ENCODE measurements around the gene SLAMF6.
"Not testable (repeated sequence)": the region's sequence is repeated elsewhere in the genome, so short reads cannot be mapped to it uniquely, and the experiment has no call there.

SLAMF6 gene

GRCh38 chr1:160520582-160520981 lies 2.5 kb downstream of the SLAMF6 start:
- H2AFZ ChIP-seq (ENCODE audit: low read depth, low read length, severe bottlenecking), result no peak overlapping the region
- peak overlapping the region; percentile 88 for H3K4me2 ChIP-seq (ENCODE audit: low read depth, low read length, poor library complexity, severe bottlenecking)

GRCh38 chr1:160519642-160520435 lies 3.2 kb downstream of the SLAMF6 start:
- Histone ChIP-seq H4K20me1 (ENCODE audit: low read depth, low read length) (no peaks in the 10 kb centered on the region), H3K4me2 (ENCODE audit: low read depth, low read length, poor library complexity, severe bottlenecking) (peak overlapping the region; percentile 88), H3F3A (ENCODE audit: insufficient read depth) (peaks cover 46% of the 10 kb centered on the region), H2AFZ (ENCODE audit: low read depth, low read length, severe bottlenecking) (no peak overlapping the region), H3K27me3 (ENCODE audit: low read length) (no peaks in the 10 kb centered on the region), H3K27ac (ENCODE audit: low read depth, low read length) (peak overlapping the region; percentile 88), H3K9me3 (ENCODE audit: insufficient read depth, low read length) (no peaks in the 10 kb centered on the region), H3K79me2 (ENCODE audit: insufficient read depth, low read length) (peaks cover 50% of the 10 kb centered on the region), H3K4me3 (ENCODE audit: insufficient read depth, low read length, poor library complexity, severe bottlenecking) (peak overlapping the region; percentile 50), H3K36me3 (ENCODE audit: low read length) (peaks cover 7% of the 10 kb centered on the region; the same call in 1 of the 2 replicates), H3K9ac (ENCODE audit: low read length) (peak overlapping the region; percentile 57), H3K9me2 (replicated peaks; ENCODE audit: insufficient read depth, low read length) (no peaks in the 10 kb centered on the region)
- TF ChIP-seq, protein P1, sequence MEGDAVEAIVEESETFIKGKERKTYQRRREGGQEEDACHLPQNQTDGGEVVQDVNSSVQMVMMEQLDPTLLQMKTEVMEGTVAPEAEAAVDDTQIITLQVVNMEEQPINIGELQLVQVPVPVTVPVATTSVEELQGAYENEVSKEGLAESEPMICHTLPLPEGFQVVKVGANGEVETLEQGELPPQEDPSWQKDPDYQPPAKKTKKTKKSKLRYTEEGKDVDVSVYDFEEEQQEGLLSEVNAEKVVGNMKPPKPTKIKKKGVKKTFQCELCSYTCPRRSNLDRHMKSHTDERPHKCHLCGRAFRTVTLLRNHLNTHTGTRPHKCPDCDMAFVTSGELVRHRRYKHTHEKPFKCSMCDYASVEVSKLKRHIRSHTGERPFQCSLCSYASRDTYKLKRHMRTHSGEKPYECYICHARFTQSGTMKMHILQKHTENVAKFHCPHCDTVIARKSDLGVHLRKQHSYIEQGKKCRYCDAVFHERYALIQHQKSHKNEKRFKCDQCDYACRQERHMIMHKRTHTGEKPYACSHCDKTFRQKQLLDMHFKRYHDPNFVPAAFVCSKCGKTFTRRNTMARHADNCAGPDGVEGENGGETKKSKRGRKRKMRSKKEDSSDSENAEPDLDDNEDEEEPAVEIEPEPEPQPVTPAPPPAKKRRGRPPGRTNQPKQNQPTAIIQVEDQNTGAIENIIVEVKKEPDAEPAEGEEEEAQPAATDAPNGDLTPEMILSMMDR (IDR thresholded peaks at IDR 0.05; ENCODE audit: insufficient read depth, low read length, poor library complexity, severe bottlenecking), result no peak
- no peak for TF ChIP-seq EZH2phosphoT487 (conservative IDR thresholded peaks at IDR 0.05; ENCODE audit: low read length)

More at GRCh38 chr1:160520582-160520981, 2.5 kb downstream of the SLAMF6 start:
- peaks cover 7% of the 10 kb centered on the region; the same call in 1 of the 2 replicates for H3K36me3 ChIP-seq (ENCODE audit: low read length)
- H3K9ac ChIP-seq (ENCODE audit: low read length), result peak overlapping the region; percentile 57
- H4K20me1 ChIP-seq (ENCODE audit: low read depth, low read length), result no peaks in the 10 kb centered on the region
- H3K4me3 ChIP-seq (ENCODE audit: insufficient read depth, low read length, poor library complexity, severe bottlenecking), result peak overlapping the region; percentile 50
- H3K79me2 ChIP-seq (ENCODE audit: insufficient read depth, low read length), result peaks cover 42% of the 10 kb centered on the region
- H3K9me3 ChIP-seq (ENCODE audit: insufficient read depth, low read length), result no peaks in the 10 kb centered on the region
- TF ChIP-seq EZH2phosphoT487 (conservative IDR thresholded peaks at IDR 0.05; ENCODE audit: low read length), result no peak
- TF ChIP-seq, protein P1 (IDR thresholded peaks at IDR 0.05; ENCODE audit: insufficient read depth, low read length, poor library complexity, severe bottlenecking), result no peak
- H3K9me2 ChIP-seq (replicated peaks; ENCODE audit: insufficient read depth, low read length), result no peaks in the 10 kb centered on the region
- H3K27me3 ChIP-seq (ENCODE audit: low read length), result no peaks in the 10 kb centered on the region
- H3K27ac ChIP-seq (ENCODE audit: low read depth, low read length), result peak overlapping the region; percentile 88
- peaks cover 46% of the 10 kb centered on the region for H3F3A ChIP-seq (ENCODE audit: insufficient read depth)

- H2AFZ ChIP-seq (ENCODE audit: low read depth, low read length, severe bottlenecking); H3K9ac ChIP-seq (ENCODE audit: low read length); H3K4me3 ChIP-seq (ENCODE audit: insufficient read depth, low read length, poor library complexity, severe bottlenecking); H3K27me3 ChIP-seq (ENCODE audit: low read length); H3K27ac ChIP-seq (ENCODE audit: low read depth, low read length); H3K4me2 ChIP-seq (ENCODE audit: low read depth, low read length, poor library complexity, severe bottlenecking); H3K36me3 ChIP-seq (ENCODE audit: low read length); H3K9me3 ChIP-seq (ENCODE audit: insufficient read depth, low read length); H4K20me1 ChIP-seq (ENCODE audit: low read depth, low read length); H3K9me2 ChIP-seq (replicated peaks; ENCODE audit: insufficient read depth, low read length): not testable (repeated sequence)
- Histone ChIP-seq H3F3A (ENCODE audit: insufficient read depth) (peaks cover 38% of the 10 kb centered on the region), H3K79me2 (ENCODE audit: insufficient read depth, low read length) (peaks cover 68% of the 10 kb centered on the region)
Measured at GRCh38 chr1:160517519-160517918, 5.5 kb downstream of the SLAMF6 start.

- Histone ChIP-seq H3K79me2 (ENCODE audit: insufficient read depth, low read length) (peaks cover 75% of the 10 kb centered on the region), H3K36me3 (ENCODE audit: low read length) (peaks cover 16% of the 10 kb centered on the region), H3F3A (ENCODE audit: insufficient read depth) (peaks cover 21% of the 10 kb centered on the region)
- not testable (repeated sequence) for H2AFZ ChIP-seq (ENCODE audit: low read depth, low read length, severe bottlenecking); H3K9me3 ChIP-seq (ENCODE audit: insufficient read depth, low read length); H3K9ac ChIP-seq (ENCODE audit: low read length); H3K27ac ChIP-seq (ENCODE audit: low read depth, low read length); H3K4me3 ChIP-seq (ENCODE audit: insufficient read depth, low read length, poor library complexity, severe bottlenecking); H3K9me2 ChIP-seq (replicated peaks; ENCODE audit: insufficient read depth, low read length); H3K27me3 ChIP-seq (ENCODE audit: low read length); H4K20me1 ChIP-seq (ENCODE audit: low read depth, low read length); H3K4me2 ChIP-seq (ENCODE audit: low read depth, low read length, poor library complexity, severe bottlenecking)
Measured at GRCh38 chr1:160515908-160516307, 7.1 kb downstream of the SLAMF6 start.
